HEK293 (cell line): ENCODE data around the gene ADGRD1.

Source experiments
- CTCF ChIA-PET: fragments of 350-600 bp; formaldehyde crosslinking; extraction: SDS; loops from one replicate; lab custom pipeline; 2021; ENCODE audit warnings: antibody characterized with exemption; lab: Yijun Ruan, JAX
- POLR2A ChIA-PET: fragments of 300-600 bp; formaldehyde crosslinking; extraction: SDS; loops from one replicate; lab custom pipeline; 2020; ENCODE audit warnings: antibody characterized with exemption, inconsistent platforms; lab: Yijun Ruan, JAX
- H3K27ac ChIP-seq: fragments of 200-500 bp; sonication (Bioruptor generic); 2 replicates; pipeline ENCODE4 v1.5.1; 2014; ENCODE audit warnings: low read depth, low read length, control low read depth, inconsistent platforms; ENCODE audit errors: extremely low read depth
- H3K36me3 ChIP-seq, 2 experiments: fragments of 200-500 bp in 1 of 2; sonication (Bioruptor generic) in 1 of 2; 1 replicate in 1 of 2; 2 replicates in 1 of 2; pipeline ENCODE4 v1.5.1; 2014 to 2017; ENCODE audit warnings: inconsistent platforms in 2 of 2, low read length in 2 of 2; ENCODE audit not compliant: control insufficient read depth in 2 of 2, insufficient read depth in 1 of 2
- H3K4me1 ChIP-seq: fragments of 200-500 bp; sonication (Bioruptor generic); 2 replicates; pipeline ENCODE4 v1.5.1; 2014; ENCODE audit warnings: mild to moderate bottlenecking, low read length, inconsistent platforms; ENCODE audit not compliant: control insufficient read depth, insufficient read depth
- H3K4me3 ChIP-seq: 2 replicates; pipeline ENCODE4 v1.5.1; 2011; ENCODE audit warnings: low read depth, mild to moderate bottlenecking, control low read depth, low read length, moderate library complexity
- H3K9me3 ChIP-seq: fragments of 200-500 bp; sonication (Bioruptor generic); 2 replicates; pipeline ENCODE4 v1.5.1; 2014; ENCODE audit warnings: low read depth, low read length, inconsistent platforms; ENCODE audit not compliant: control insufficient read depth, insufficient read depth
- EGR2 ChIP-seq: fragments of 450-650 bp; formaldehyde crosslinking; IDR thresholded peaks from 2 replicates; pipeline ENCODE4 v1.5.1; 2016; ENCODE audit warnings: low read depth, missing biosample characterization, missing genetic modification characterization
- MEIS1 ChIP-seq: sonication (generic); formaldehyde crosslinking; IDR thresholded peaks from 2 replicates; pipeline ENCODE4 v1.8.1; 2022; ENCODE audit warnings: missing genetic modification reagents, mild to moderate bottlenecking, borderline replicate concordance
- PATZ1 ChIP-seq: fragments of 450-650 bp; formaldehyde crosslinking; IDR thresholded peaks from 2 replicates; pipeline ENCODE4 v1.5.1; 2016; ENCODE audit warnings: missing biosample characterization, missing genetic modification characterization
- PRDM1 ChIP-seq: fragments of 450-650 bp; formaldehyde crosslinking; IDR thresholded peaks from 2 replicates; pipeline ENCODE4; 2016; ENCODE audit warnings: missing biosample characterization, missing genetic modification characterization
- PRDM2 ChIP-seq: fragments of 450-650 bp; formaldehyde crosslinking; IDR thresholded peaks from 2 replicates; pipeline ENCODE4 v1.5.1; 2016; ENCODE audit warnings: missing biosample characterization, missing genetic modification characterization, borderline replicate concordance
- SALL2 ChIP-seq: fragments of 450-650 bp; formaldehyde crosslinking; IDR thresholded peaks from 2 replicates; pipeline ENCODE4 v1.5.0; 2017; ENCODE audit warnings: missing biosample characterization, mild to moderate bottlenecking, missing genetic modification characterization, borderline replicate concordance
- TCF7L2 ChIP-seq: IDR thresholded peaks from 2 replicates; pipeline ENCODE4 v1.6.1; 2011; ENCODE audit warnings: low read depth, mild to moderate bottlenecking, inconsistent platforms, low read length, moderate library complexity, borderline replicate concordance
- ZEB2 ChIP-seq: fragments of 450-650 bp; formaldehyde crosslinking; IDR thresholded peaks from 2 replicates; pipeline ENCODE4 v1.5.1; 2016; ENCODE audit warnings: missing biosample characterization, missing genetic modification characterization
- ZFHX2 ChIP-seq: fragments of 450-650 bp; formaldehyde crosslinking; conservative IDR thresholded peaks from 2 replicates; pipeline ENCODE4 v1.5.1; 2016; ENCODE audit warnings: missing biosample characterization, missing genetic modification characterization
- ZIC2 ChIP-seq: fragments of 450-650 bp; formaldehyde crosslinking; IDR thresholded peaks from 2 replicates; pipeline ENCODE4 v1.5.1; 2016; ENCODE audit warnings: missing biosample characterization, missing genetic modification characterization
- ZNF133 ChIP-seq: fragments of 450-650 bp; formaldehyde crosslinking; IDR thresholded peaks from 2 replicates; pipeline ENCODE4 v1.5.1; 2016; ENCODE audit warnings: missing biosample characterization, missing genetic modification characterization
- ZNF138 ChIP-seq: fragments of 450-650 bp; formaldehyde crosslinking; IDR thresholded peaks from 2 replicates; pipeline ENCODE4 v1.5.1; 2016; ENCODE audit warnings: missing biosample characterization, missing genetic modification characterization, borderline replicate concordance
- ZNF146 ChIP-seq: fragments of 450-650 bp; formaldehyde crosslinking; IDR thresholded peaks from 2 replicates; pipeline ENCODE4 v1.5.1; 2016; ENCODE audit warnings: missing biosample characterization, missing genetic modification characterization
- ZNF16 ChIP-seq: fragments of 450-650 bp; formaldehyde crosslinking; IDR thresholded peaks from 2 replicates; pipeline ENCODE4 v1.5.1; 2016; ENCODE audit warnings: low read depth, missing biosample characterization, missing genetic modification characterization
- ZNF354C ChIP-seq: fragments of 450-650 bp; formaldehyde crosslinking; IDR thresholded peaks from 2 replicates; pipeline ENCODE4 v1.5.1; 2016; ENCODE audit warnings: missing biosample characterization, missing genetic modification characterization, low read depth, borderline replicate concordance
- ZNF416 ChIP-seq: fragments of 450-650 bp; formaldehyde crosslinking; IDR thresholded peaks from 2 replicates; pipeline ENCODE4 v1.5.1; 2016; ENCODE audit warnings: missing biosample characterization, missing genetic modification characterization
- ZNF473 ChIP-seq: fragments of 450-650 bp; formaldehyde crosslinking; IDR thresholded peaks from 2 replicates; pipeline ENCODE4 v1.5.1; 2017; ENCODE audit warnings: missing biosample characterization, missing genetic modification characterization
- ZNF580 ChIP-seq: fragments of 450-650 bp; formaldehyde crosslinking; IDR thresholded peaks from 2 replicates; pipeline ENCODE4 v1.5.1; 2016; ENCODE audit warnings: missing biosample characterization, missing genetic modification characterization
- ZNF621 ChIP-seq: fragments of 450-650 bp; formaldehyde crosslinking; IDR thresholded peaks from 2 replicates; pipeline ENCODE4 v1.5.1; 2017; ENCODE audit warnings: missing biosample characterization, missing genetic modification characterization
- ZNF654 ChIP-seq: fragments of 450-650 bp; formaldehyde crosslinking; IDR thresholded peaks from 2 replicates; pipeline ENCODE4 v1.5.1; 2016; ENCODE audit warnings: low read depth, missing biosample characterization, missing genetic modification characterization
- ZNF76 ChIP-seq: fragments of 450-650 bp; formaldehyde crosslinking; IDR thresholded peaks from 2 replicates; pipeline ENCODE4; 2016; ENCODE audit warnings: low read depth, missing biosample characterization, missing genetic modification characterization, borderline replicate concordance

Gene ADGRD1

GRCh38 chr12:131005161-131006035 lies 51.7 kb downstream of the ADGRD1 start:
- CTCF ChIA-PET = no interaction called here
- H3K36me3 ChIP-seq = no peaks in the 10 kb centered on the region
- POLR2A ChIA-PET = no interaction called here
- no peaks in the 10 kb centered on the region for H3K4me1 ChIP-seq
- TF ChIP-seq ZIC2 (tag by site-specific recombination) (peak; percentile 94), TCF7L2 (no peak)
- TF ChIP-seq, all 188 proteins: peak for 1
- Histone ChIP-seq H3K9me3 (no peaks in the 10 kb centered on the region), H3K4me3 (no peak overlapping the region), H3K27ac (no peak overlapping the region)

GRCh38 chr12:131006036-131006735 lies 52.5 kb downstream of the ADGRD1 start:
- Histone ChIP-seq H3K36me3 (no peaks in the 10 kb centered on the region), H3K4me1 (no peaks in the 10 kb centered on the region), H3K27ac (no peak overlapping the region), H3K4me3 (no peak overlapping the region), H3K9me3 (no peaks in the 10 kb centered on the region)
- peak; percentile 45; the same call in 1 of the 2 replicates for TF ChIP-seq EGR2
- TF ChIP-seq PRDM2 (tag by site-specific recombination) = no peak
- peak; percentile 60 for TF ChIP-seq ZFHX2 (tag by site-specific recombination)
- ChIA-PET POLR2A (no interaction called here), CTCF (no interaction called here)

GRCh38 chr12:131007031-131007739 lies 53.5 kb downstream of the ADGRD1 start:
- CTCF ChIA-PET = no interaction called here
- POLR2A ChIA-PET = no interaction called here

More at GRCh38 chr12:131007031-131007739, 53.5 kb downstream of the ADGRD1 start:
- no peak overlapping the region for H3K4me3 ChIP-seq
- H3K27ac ChIP-seq = no peak overlapping the region
- no peaks in the 10 kb centered on the region for H3K36me3 ChIP-seq
- no peaks in the 10 kb centered on the region for H3K4me1 ChIP-seq
- no peaks in the 10 kb centered on the region for H3K9me3 ChIP-seq
- no peak for TF ChIP-seq ZNF146 (tag by site-specific recombination)
- TF ChIP-seq ZNF416 (tag by site-specific recombination) = no peak
- no peak for TF ChIP-seq PRDM1 (tag by site-specific recombination)
- TF ChIP-seq SALL2 (tag by site-specific recombination) = no peak
- TF ChIP-seq ZNF473 (tag by site-specific recombination) = no peak
- TF ChIP-seq ZNF133 = no peak
- no peak for TF ChIP-seq ZNF580 (tag by site-specific recombination)
- no peak for TF ChIP-seq PATZ1 (tag by site-specific recombination)
- TF ChIP-seq ZNF621 (tag by site-specific recombination) = no peak
- no peak for TF ChIP-seq ZNF654 (tag by site-specific recombination)
- no peak for TF ChIP-seq ZNF76 (tag by site-specific recombination)
- no peak for TF ChIP-seq ZNF138 (tag by site-specific recombination)
- TF ChIP-seq ZEB2 (tag by site-specific recombination) = no peak
- TF ChIP-seq MEIS1 (CRISPR knock-in tag) = no peak
- TF ChIP-seq ZNF16 (tag by site-specific recombination) = no peak
- no peak for TF ChIP-seq ZNF354C
